IPS-NIHi11 (cell line): Measurements from ENCODE around the gene POLR1C.
"Not testable (repeated sequence)": the region's sequence is repeated elsewhere in the genome, so short reads cannot be mapped to it uniquely, and the experiment has no call there.

ENCODE experiments used
- DNase-seq: peaks from one replicate; pipeline ENCODE4 v3.0.0; 2012; ENCODE audit warnings: mixed read lengths, low spot score

Gene POLR1C

GRCh38 chr6:43509984-43510826 lies 6.7 kb upstream of the POLR1C start, which contains the start of gene LRRC73:
LRRC73 (minus strand) TSS chr6:43510346; CDS start chr6:43509785, 561 bp downstream.
- peak; percentile 91 for DNase-seq

- DNase-seq, result no peak
Measured at GRCh38 chr6:43510827-43511163, 6.1 kb upstream of the POLR1C start.

- DNase-seq, result no peak
Measured at GRCh38 chr6:43511824-43512415, 5.0 kb upstream of the POLR1C start.

- DNase-seq, result no peak
Measured at GRCh38 chr6:43515808-43516207, 1.1 kb upstream of the POLR1C start.

- no peak for DNase-seq
Measured at GRCh38 chr6:43516367-43516696, 557 bp upstream of the POLR1C start.

GRCh38 chr6:43517505-43518357 lies 842 bp downstream of the POLR1C start:
- no peak for DNase-seq

GRCh38 chr6:43520097-43520496 lies 3.2 kb downstream of the POLR1C start:
- DNase-seq, result no peak

GRCh38 chr6:43521836-43522235 lies 4.9 kb downstream of the POLR1C start:
- DNase-seq, result no peak

- DNase-seq, result no peak
Measured at GRCh38 chr6:43522547-43523261, 5.8 kb downstream of the POLR1C start.

GRCh38 chr6:43523284-43523683 lies 6.4 kb downstream of the POLR1C start:
- no peak for DNase-seq

GRCh38 chr6:43524483-43524961 lies 7.6 kb downstream of the POLR1C start:
- no peak for DNase-seq

- no peak for DNase-seq
Measured at GRCh38 chr6:43532201-43532600, 15.3 kb downstream of the POLR1C start.

- DNase-seq, result not testable (repeated sequence)
Measured at GRCh38 chr6:43538986-43539385, 22.1 kb downstream of the POLR1C start.

- DNase-seq, result not testable (repeated sequence)
Measured at GRCh38 chr6:43539409-43539808, 22.5 kb downstream of the POLR1C start.

- no peak for DNase-seq
Measured at GRCh38 chr6:43540507-43540906, 23.6 kb downstream of the POLR1C start.

GRCh38 chr6:43541774-43542471 lies 25.0 kb downstream of the POLR1C start:
- DNase-seq, result no peak

GRCh38 chr6:43544461-43544860 lies 27.6 kb downstream of the POLR1C start:
- DNase-seq, result no peak

GRCh38 chr6:43547222-43547621 lies 30.3 kb downstream of the POLR1C start:
- DNase-seq, result no peak

- not testable (repeated sequence) for DNase-seq
Measured at GRCh38 chr6:43557620-43558019, 40.7 kb downstream of the POLR1C start.

- no peak for DNase-seq
Measured at GRCh38 chr6:43559328-43559727, 42.4 kb downstream of the POLR1C start.

GRCh38 chr6:43570876-43571441 lies 54.1 kb downstream of the POLR1C start:
- DNase-seq, result peak; percentile 5
